ENCODE measurements around the gene GALNT10. TPM values are rescaled to one million over a fixed set of nuclear protein-coding genes. Genes with fewer than 3 reads are reported as not detected.

The GALNT10 gene
- total RNA-seq, 1 experiment from 2014 or later = 23.4 TPM

DNA sequence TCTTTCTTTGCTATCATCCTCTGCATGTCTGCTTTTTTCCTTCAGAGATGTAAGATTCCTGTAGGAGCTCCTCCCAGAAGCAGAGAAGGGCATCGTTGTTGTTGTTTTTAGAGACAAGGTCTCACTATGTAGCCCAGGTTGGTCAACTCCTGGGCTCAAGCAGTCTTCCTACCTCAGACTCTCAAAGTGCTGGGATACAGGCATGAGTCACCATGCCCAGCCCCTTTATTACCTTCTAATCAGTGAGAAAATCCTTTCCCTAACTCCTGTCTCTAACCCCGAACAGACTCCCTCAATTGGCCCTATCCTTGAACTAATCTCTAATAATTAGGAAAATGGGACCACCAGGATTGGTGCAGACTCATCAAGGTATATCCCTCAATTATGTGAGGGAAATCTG lies 64.4 kb downstream of the GALNT10 start:
- intact Hi-C loops (cut with micrococcal nuclease; ENCODE audit: unreplicated experiment) = no loop called here
- Mint-ChIP-seq H3K27me3 (ENCODE audit: insufficient read depth, unreplicated experiment) (no peaks in the 10 kb centered on the region), H3K27ac (ENCODE audit: unreplicated experiment) (no peak overlapping the region), H3K9me3 (ENCODE audit: unreplicated experiment) (no peaks in the 10 kb centered on the region), H3K4me1 (ENCODE audit: low read depth, unreplicated experiment) (peaks cover 8% of the 10 kb centered on the region), H3K36me3 (ENCODE audit: insufficient read depth, unreplicated experiment) (no peaks in the 10 kb centered on the region), H3K4me3 (ENCODE audit: unreplicated experiment) (no peak overlapping the region)
- Histone ChIP-seq H3K4me1 (peaks cover 11% of the 10 kb centered on the region), H3K9me3 (no peaks in the 10 kb centered on the region), H3K36me3 (ENCODE audit: control insufficient read depth, insufficient read depth, low read length) (no peaks in the 10 kb centered on the region), H3K27me3 (replicated peaks; ENCODE audit: control insufficient read depth, insufficient read depth, low read length) (no peaks in the 10 kb centered on the region), H3K4me3 (ENCODE audit: low read depth, low read length) (no peak overlapping the region)
- no TSS peak for BruUV-seq (replicated peaks)
- ChIA-PET CTCF (interaction anchor here (1.0 kb wide), 1 partner anchor 150 kb away, joined by 3 read pairs; no protein-coding TSS in a partner anchor), POLR2A (no interaction called here)
- no peak for DNase-seq
- TF ChIP-seq, protein P1, sequence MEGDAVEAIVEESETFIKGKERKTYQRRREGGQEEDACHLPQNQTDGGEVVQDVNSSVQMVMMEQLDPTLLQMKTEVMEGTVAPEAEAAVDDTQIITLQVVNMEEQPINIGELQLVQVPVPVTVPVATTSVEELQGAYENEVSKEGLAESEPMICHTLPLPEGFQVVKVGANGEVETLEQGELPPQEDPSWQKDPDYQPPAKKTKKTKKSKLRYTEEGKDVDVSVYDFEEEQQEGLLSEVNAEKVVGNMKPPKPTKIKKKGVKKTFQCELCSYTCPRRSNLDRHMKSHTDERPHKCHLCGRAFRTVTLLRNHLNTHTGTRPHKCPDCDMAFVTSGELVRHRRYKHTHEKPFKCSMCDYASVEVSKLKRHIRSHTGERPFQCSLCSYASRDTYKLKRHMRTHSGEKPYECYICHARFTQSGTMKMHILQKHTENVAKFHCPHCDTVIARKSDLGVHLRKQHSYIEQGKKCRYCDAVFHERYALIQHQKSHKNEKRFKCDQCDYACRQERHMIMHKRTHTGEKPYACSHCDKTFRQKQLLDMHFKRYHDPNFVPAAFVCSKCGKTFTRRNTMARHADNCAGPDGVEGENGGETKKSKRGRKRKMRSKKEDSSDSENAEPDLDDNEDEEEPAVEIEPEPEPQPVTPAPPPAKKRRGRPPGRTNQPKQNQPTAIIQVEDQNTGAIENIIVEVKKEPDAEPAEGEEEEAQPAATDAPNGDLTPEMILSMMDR (IDR thresholded peaks at IDR 0.05; ENCODE audit: insufficient read depth in 1 of 2, low read depth in 1 of 2, low read length in 1 of 2, severe bottlenecking in 1 of 2, unreplicated experiment in 1 of 2) = no peak

DNA sequence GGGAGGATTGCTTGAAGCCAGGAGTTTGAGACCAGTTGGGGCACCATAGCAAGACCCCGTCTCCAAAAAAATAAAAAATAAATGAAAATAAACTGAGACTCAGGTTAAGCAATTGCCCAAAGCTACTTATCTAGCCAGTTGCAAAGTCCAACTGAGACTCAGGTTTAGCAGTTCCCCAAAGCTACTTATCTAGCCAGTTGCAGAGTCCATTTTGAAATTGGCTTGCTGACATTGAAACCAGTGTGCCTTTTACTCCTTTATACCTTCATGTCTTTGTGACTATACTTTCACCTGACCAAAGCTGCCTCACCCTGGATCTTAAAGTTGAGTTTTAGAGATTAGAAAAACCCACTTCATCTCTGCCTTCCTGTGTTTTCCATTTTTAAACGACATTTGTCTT lies 66.5 kb downstream of the GALNT10 start:
- DNase-seq = no peak
- Histone ChIP-seq H3K4me1 (peaks cover 11% of the 10 kb centered on the region), H3K4me3 (ENCODE audit: low read depth, low read length) (no peak overlapping the region), H3K27me3 (replicated peaks; ENCODE audit: control insufficient read depth, insufficient read depth, low read length) (no peaks in the 10 kb centered on the region), H3K9me3 (no peaks in the 10 kb centered on the region), H3K36me3 (ENCODE audit: control insufficient read depth, insufficient read depth, low read length) (no peaks in the 10 kb centered on the region)
- no peaks in the 10 kb centered on the region for H3K27me3 Mint-ChIP-seq (ENCODE audit: insufficient read depth, unreplicated experiment)
- H3K36me3 Mint-ChIP-seq (ENCODE audit: insufficient read depth, unreplicated experiment) = no peaks in the 10 kb centered on the region
- CTCF ChIA-PET = no interaction called here
- H3K9me3 Mint-ChIP-seq (ENCODE audit: unreplicated experiment) = no peaks in the 10 kb centered on the region
- no TSS peak for BruUV-seq (replicated peaks)
- intact Hi-C loops (cut with micrococcal nuclease; ENCODE audit: unreplicated experiment) = no loop called here
- POLR2A ChIA-PET = no interaction called here
- no peak overlapping the region for H3K27ac Mint-ChIP-seq (ENCODE audit: unreplicated experiment)
- H3K4me1 Mint-ChIP-seq (ENCODE audit: low read depth, unreplicated experiment) = peaks cover 8% of the 10 kb centered on the region
- TF ChIP-seq, protein P1 (IDR thresholded peaks at IDR 0.05; ENCODE audit: insufficient read depth in 1 of 2, low read depth in 1 of 2, low read length in 1 of 2, severe bottlenecking in 1 of 2, unreplicated experiment in 1 of 2) = no peak
- no peak overlapping the region for H3K4me3 Mint-ChIP-seq (ENCODE audit: unreplicated experiment)

DNA sequence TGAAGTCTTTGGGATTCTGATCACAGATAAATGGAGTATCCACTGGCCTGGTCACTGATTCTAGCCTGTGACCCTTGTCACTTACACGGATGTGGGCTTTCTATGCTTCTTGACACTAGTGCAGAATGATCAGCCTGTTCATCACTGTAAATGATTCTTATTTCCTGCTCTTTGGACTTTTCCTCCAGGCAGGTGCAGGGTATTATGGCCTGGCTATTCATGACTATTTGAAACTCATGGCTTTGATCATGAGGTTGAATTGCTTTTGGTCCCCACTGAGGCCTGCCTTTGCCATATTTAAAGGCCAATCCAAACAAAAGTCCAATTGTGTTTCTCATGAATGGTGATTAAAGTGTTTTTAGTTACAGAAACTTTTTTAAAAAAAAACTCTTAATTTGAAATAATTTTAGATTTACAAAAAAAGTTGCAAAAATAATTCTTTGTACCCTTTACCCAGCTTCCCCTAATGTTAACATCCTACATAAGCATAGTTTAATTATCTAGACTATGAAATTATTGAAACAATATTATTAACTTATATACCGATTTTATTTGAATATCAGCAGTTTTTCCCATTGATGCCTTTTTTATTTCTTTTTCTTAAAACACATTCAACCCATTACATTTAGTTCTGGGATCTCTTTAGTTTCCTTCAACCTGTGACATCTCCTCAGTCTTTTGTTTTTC lies 68.1 kb downstream of the GALNT10 start:
- Mint-ChIP-seq H3K4me3 (ENCODE audit: unreplicated experiment) (no peak overlapping the region), H3K4me1 (ENCODE audit: low read depth, unreplicated experiment) (peaks cover 8% of the 10 kb centered on the region), H3K27me3 (ENCODE audit: insufficient read depth, unreplicated experiment) (no peaks in the 10 kb centered on the region), H3K36me3 (ENCODE audit: insufficient read depth, unreplicated experiment) (no peaks in the 10 kb centered on the region), H3K27ac (ENCODE audit: unreplicated experiment) (no peak overlapping the region), H3K9me3 (ENCODE audit: unreplicated experiment) (no peaks in the 10 kb centered on the region)
- intact Hi-C loops (cut with micrococcal nuclease; ENCODE audit: unreplicated experiment) = no loop called here
- Histone ChIP-seq H3K27me3 (replicated peaks; ENCODE audit: control insufficient read depth, insufficient read depth, low read length) (no peaks in the 10 kb centered on the region), H3K4me1 (peaks cover 11% of the 10 kb centered on the region), H3K4me3 (ENCODE audit: low read depth, low read length) (no peak overlapping the region), H3K9me3 (no peaks in the 10 kb centered on the region), H3K36me3 (ENCODE audit: control insufficient read depth, insufficient read depth, low read length) (no peaks in the 10 kb centered on the region)
- TF ChIP-seq, protein P1 (IDR thresholded peaks at IDR 0.05; ENCODE audit: insufficient read depth in 1 of 2, low read depth in 1 of 2, low read length in 1 of 2, severe bottlenecking in 1 of 2, unreplicated experiment in 1 of 2) = no peak
- DNase-seq = no peak
- CTCF ChIA-PET = no interaction called here
- POLR2A ChIA-PET = no interaction called here
- no TSS peak for BruUV-seq (replicated peaks)
